HG03108 (cell line): ENCODE results near the gene FAM72C.
A peak's percentile ranks its signal among the peaks of the same experiment; 100 is the strongest.
"Not testable (repeated sequence)": the region's sequence is repeated elsewhere in the genome, so short reads cannot be mapped to it uniquely, and the experiment has no call there.

Source experiments
- ATAC-seq: cut with Tn5 transposase; IDR thresholded peaks from one replicate; pipeline ENCODE4 v1.9.1; 2021; ENCODE audit warnings: moderate library complexity; ENCODE audit not compliant: unreplicated experiment

The FAM72C gene

GRCh38 chr1:143971924-143972700, at the start of gene FAM72C:
Gene FAM72C (minus strand): TSS chr1:143971986. CDS start chr1:143971141, 845 bp downstream.
- peak; percentile 89 for ATAC-seq

- ATAC-seq = not testable (repeated sequence)
These were observed 48.4 kb upstream of the FAM72C start for GRCh38 chr1:144020001-144020738.

- ATAC-seq = not testable (repeated sequence)
These were observed 47.3 kb upstream of the FAM72C start for GRCh38 chr1:144019101-144019500.

- not testable (repeated sequence) for ATAC-seq
These were observed 43.6 kb upstream of the FAM72C start for GRCh38 chr1:144015180-144015966.

- not testable (repeated sequence) for ATAC-seq
These were observed 42.7 kb upstream of the FAM72C start for GRCh38 chr1:144014528-144014927.

GRCh38 chr1:144014121-144014520, 42.3 kb upstream of the FAM72C start:
- not testable (repeated sequence) for ATAC-seq

- peak; percentile 99 for ATAC-seq
These were observed 40.5 kb upstream of the FAM72C start for GRCh38 chr1:144012168-144012733.

- not testable (repeated sequence) for ATAC-seq
These were observed 37.6 kb upstream of the FAM72C start for GRCh38 chr1:144009410-144009809.

- not testable (repeated sequence) for ATAC-seq
These were observed 32.5 kb upstream of the FAM72C start for GRCh38 chr1:144004259-144004658.

- ATAC-seq = not testable (repeated sequence)
These were observed 31.7 kb upstream of the FAM72C start for GRCh38 chr1:144003306-144004029.

GRCh38 chr1:144002141-144002881, 30.5 kb upstream of the FAM72C start:
- not testable (repeated sequence) for ATAC-seq

- ATAC-seq = not testable (repeated sequence)
These were observed 29.3 kb upstream of the FAM72C start for GRCh38 chr1:144001077-144001476.

GRCh38 chr1:143996020-143996419, 24.2 kb upstream of the FAM72C start:
- ATAC-seq = not testable (repeated sequence)

- not testable (repeated sequence) for ATAC-seq
These were observed 21.6 kb upstream of the FAM72C start for GRCh38 chr1:143993301-143993907.

- ATAC-seq = not testable (repeated sequence)
These were observed 18.9 kb upstream of the FAM72C start for GRCh38 chr1:143990699-143991098.

GRCh38 chr1:143989719-143990118, 17.9 kb upstream of the FAM72C start:
- not testable (repeated sequence) for ATAC-seq

GRCh38 chr1:143989427-143989712, 17.6 kb upstream of the FAM72C start:
- not testable (repeated sequence) for ATAC-seq

GRCh38 chr1:143988602-143989426, 17.0 kb upstream of the FAM72C start:
- not testable (repeated sequence) for ATAC-seq
